ENCODE measurements around the gene PLEKHA6. TPM values are rescaled to one million over a fixed set of nuclear protein-coding genes. Genes with fewer than 3 reads are reported as not detected.

The PLEKHA6 gene
- total and polyA plus RNA-seq, 2 of the 4 experiments (the other 2 are of a cell fraction), result 8.2 to 19.9 TPM

- TF ChIP-seq CTCF (conservative IDR thresholded peaks at IDR 0.05; ENCODE audit: low read depth, low read length), result no peak
Measured at GRCh38 chr1:204262506-204263253, 97.0 kb downstream of the PLEKHA6 start (continued).

Data from IMR-90 (cell line).